ENCODE measurements around the gene SEMA5A. TPM values are rescaled to one million over a fixed set of nuclear protein-coding genes. Genes with fewer than 3 reads are reported as not detected.

Gene SEMA5A
- total RNA-seq, 6 experiments from 2014 or later, result 3.1 to 12.6 (median 5.7) TPM

GRCh38 chr5:9490494-9491097 is 55.3 kb downstream of the SEMA5A start:
- Histone ChIP-seq H3K27me3 (no peaks in the 10 kb centered on the region), H3K4me1 (no peaks in the 10 kb centered on the region), H3K4me3 (no peak overlapping the region), H3K9me3 (no peaks in the 10 kb centered on the region), H3K36me3 (no peaks in the 10 kb centered on the region), H3K27ac (no peak overlapping the region)
- intact Hi-C loops (cut with DNase I), result loop anchor here in 1 of 2 donors (10.0 kb wide), 1 partner anchor 136 kb away; no protein-coding TSS in a partner anchor
- 60% methylated on average over 2 of the region's 2 CpGs for WGBS (ENCODE audit: insufficient coverage, low coverage, low lambda C conversion rate, missing lambda C conversion rate)
- no peak for ATAC-seq
- no peak for DNase-seq
- TF ChIP-seq CTCF (IDR thresholded peaks at IDR 0.05) (no peak), POLR2A (IDR thresholded peaks at IDR 0.05) (no peak)

- no peaks in the 10 kb centered on the region for H3K36me3 ChIP-seq
- ATAC-seq (no peak), DNase-seq (no peak)
- no peak overlapping the region for H3K4me3 ChIP-seq
- no peaks in the 10 kb centered on the region for H3K4me1 ChIP-seq
- no peaks in the 10 kb centered on the region for H3K9me3 ChIP-seq
- H3K27me3 ChIP-seq, result no peaks in the 10 kb centered on the region
- 77% methylated on average over 3 of the region's 3 CpGs for WGBS (ENCODE audit: insufficient coverage, low coverage, low lambda C conversion rate, missing lambda C conversion rate)
- TF ChIP-seq CTCF (IDR thresholded peaks at IDR 0.05), result no peak
- no peak overlapping the region for H3K27ac ChIP-seq
- intact Hi-C loops (cut with DNase I), result no loop called here
Measured at GRCh38 chr5:9483779-9484178, 62.1 kb downstream of the SEMA5A start.

- Histone ChIP-seq H3K36me3 (no peaks in the 10 kb centered on the region), H3K4me3 (no peak overlapping the region), H3K27me3 (no peaks in the 10 kb centered on the region), H3K4me1 (no peaks in the 10 kb centered on the region), H3K27ac (no peak overlapping the region), H3K9me3 (peaks cover 0 to 1% (median 0%) of the 10 kb centered on the region in 4 donors)
- WGBS (ENCODE audit: insufficient coverage, low coverage, low lambda C conversion rate, missing lambda C conversion rate), result 58% methylated on average over 3 of the region's 3 CpGs
- intact Hi-C loops (cut with DNase I), result no loop called here
- DNase-seq (no peak), ATAC-seq (no peak)
- TF ChIP-seq CTCF (IDR thresholded peaks at IDR 0.05) (no peak), POLR2A (IDR thresholded peaks at IDR 0.05) (no peak)
Measured at GRCh38 chr5:9483243-9483642, 62.6 kb downstream of the SEMA5A start.

GRCh38 chr5:9482381-9482780 is 63.5 kb downstream of the SEMA5A start:
- H3K4me3 ChIP-seq, result no peak overlapping the region
- ATAC-seq, result no peak
- TF ChIP-seq POLR2A (IDR thresholded peaks at IDR 0.05) (no peak), CTCF (IDR thresholded peaks at IDR 0.05) (no peak)
- H3K9me3 ChIP-seq, result peaks cover 0 to 8% (median 0%) of the 10 kb centered on the region in 4 donors
- WGBS (ENCODE audit: insufficient coverage, low coverage, low lambda C conversion rate, missing lambda C conversion rate), result 67% methylated on average over 1 of the region's 2 CpGs
- H3K27me3 ChIP-seq, result no peaks in the 10 kb centered on the region
- H3K4me1 ChIP-seq, result no peaks in the 10 kb centered on the region
- DNase-seq, result no peak
- intact Hi-C loops (cut with DNase I), result no loop called here
- H3K36me3 ChIP-seq, result no peaks in the 10 kb centered on the region
- no peak overlapping the region for H3K27ac ChIP-seq
